PC-3 (cell line): Measurements from ENCODE around the gene RHBDD3.

Experiments
- EZH2 ChIP-seq: fragments of 300-600 bp; sonication (generic); IDR thresholded peaks from one replicate; pipeline ENCODE4 v1.6.1; 2017; ENCODE audit warnings: antibody characterized with exemption, mild to moderate bottlenecking, low read length; ENCODE audit not compliant: unreplicated experiment
- TF ChIP-seq, protein P1 (sequence below): fragments of 300-600 bp; sonication (generic); conservative IDR thresholded peaks from 2 replicates; pipeline ENCODE4 v1.5.1; 2017; ENCODE audit warnings: antibody characterized with exemption, low read depth, mild to moderate bottlenecking, low read length

DNA sequence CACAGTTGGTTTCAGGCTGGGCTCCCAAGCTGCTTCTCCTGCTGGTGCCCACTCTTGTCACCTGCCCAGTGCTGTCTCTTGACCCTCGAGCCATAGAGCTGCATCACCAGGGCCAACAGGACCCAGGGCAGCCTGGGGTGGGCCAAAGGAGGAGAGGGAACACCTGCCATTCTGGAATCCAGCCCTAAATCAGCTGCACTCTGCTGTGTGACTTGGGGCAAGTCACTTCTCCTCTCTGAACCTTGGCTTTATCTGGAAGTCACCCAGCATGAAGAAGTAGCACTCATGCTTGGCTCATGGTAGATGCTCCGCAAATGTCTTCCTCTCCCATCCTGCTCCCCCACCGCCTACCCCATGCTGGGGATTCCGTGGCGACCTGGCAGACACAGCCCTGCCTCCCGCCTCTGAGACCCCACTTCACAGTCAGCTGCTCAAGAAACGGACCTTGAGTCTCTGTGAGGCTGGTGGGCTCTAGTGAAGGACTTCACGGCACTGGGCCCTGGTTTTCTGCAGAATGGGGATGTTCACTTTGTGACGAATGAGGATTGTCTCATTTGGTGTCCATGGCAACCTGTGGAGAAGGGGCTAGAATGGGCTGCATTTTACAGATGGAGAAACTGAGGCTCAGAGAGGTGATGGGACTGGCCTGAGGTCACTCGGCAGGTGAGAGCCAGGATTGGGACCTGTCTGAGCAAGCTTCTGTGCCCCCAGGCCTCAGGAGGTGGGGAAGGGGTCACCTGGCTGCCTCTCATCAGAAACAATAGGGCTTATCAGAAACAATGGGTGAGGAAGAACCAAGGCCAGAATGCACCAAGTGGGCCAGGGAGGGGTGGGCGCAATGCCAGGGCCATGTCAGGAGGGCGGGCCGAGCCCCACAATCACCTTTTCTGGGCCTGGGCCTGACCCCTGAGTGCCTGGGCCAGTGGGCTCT is 49.7 kb downstream of the RHBDD3 start:
- TF ChIP-seq, protein P1, sequence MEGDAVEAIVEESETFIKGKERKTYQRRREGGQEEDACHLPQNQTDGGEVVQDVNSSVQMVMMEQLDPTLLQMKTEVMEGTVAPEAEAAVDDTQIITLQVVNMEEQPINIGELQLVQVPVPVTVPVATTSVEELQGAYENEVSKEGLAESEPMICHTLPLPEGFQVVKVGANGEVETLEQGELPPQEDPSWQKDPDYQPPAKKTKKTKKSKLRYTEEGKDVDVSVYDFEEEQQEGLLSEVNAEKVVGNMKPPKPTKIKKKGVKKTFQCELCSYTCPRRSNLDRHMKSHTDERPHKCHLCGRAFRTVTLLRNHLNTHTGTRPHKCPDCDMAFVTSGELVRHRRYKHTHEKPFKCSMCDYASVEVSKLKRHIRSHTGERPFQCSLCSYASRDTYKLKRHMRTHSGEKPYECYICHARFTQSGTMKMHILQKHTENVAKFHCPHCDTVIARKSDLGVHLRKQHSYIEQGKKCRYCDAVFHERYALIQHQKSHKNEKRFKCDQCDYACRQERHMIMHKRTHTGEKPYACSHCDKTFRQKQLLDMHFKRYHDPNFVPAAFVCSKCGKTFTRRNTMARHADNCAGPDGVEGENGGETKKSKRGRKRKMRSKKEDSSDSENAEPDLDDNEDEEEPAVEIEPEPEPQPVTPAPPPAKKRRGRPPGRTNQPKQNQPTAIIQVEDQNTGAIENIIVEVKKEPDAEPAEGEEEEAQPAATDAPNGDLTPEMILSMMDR = no peak
- TF ChIP-seq EZH2 = no peak
